Measurements from ENCODE around the gene KCTD2.

KCTD2 gene

DNA sequence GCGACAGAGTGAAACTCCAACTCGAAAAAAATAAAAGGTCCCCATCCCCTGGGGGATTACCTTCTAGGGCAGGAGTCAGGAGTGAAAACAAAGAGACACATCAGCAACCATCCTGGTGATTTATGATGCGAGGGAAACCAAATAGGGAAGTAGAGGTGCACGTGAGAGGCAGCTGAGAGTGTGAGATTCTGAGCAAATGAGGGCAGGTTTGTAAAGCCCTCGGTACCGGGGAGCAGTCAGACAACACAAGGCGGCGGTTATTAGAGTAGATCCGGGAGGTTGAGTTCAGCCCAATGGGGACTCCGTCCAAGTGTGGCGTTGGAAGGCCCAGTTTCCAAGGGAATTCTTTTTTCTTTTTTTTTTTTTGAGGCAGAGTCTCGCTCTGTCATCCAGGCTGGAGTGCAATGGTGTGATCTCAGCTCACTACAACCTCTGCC is 55.4 kb downstream of the KCTD2 start:
- FAIRE-seq = no peak

- no peak for FAIRE-seq
These were observed 56.9 kb downstream of the KCTD2 start for GRCh38 chr17:75103601-75104554.

- no peak for FAIRE-seq
These were observed 58.4 kb downstream of the KCTD2 start for GRCh38 chr17:75105126-75106080.

DNA sequence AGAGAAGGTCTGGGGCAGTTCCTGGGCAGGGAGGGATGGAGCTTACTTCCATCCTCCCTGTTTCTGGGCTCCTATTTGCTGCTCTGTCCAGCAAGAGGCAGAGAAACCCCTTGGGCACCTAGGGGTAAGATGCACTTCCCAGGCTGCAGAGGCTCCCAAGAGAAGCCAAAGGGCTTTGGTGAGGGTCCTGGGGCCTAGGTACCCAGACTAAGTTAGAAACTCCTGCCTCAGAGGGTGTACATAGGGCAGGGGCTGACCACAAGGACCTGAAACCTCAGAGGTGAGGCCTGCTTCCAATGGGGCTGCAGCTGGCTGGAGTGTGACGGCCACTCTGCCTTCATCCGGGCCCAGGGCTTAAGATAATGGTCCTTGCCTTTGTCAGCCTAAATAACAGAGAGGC is 61.2 kb downstream of the KCTD2 start:
- no peak for FAIRE-seq

DNA sequence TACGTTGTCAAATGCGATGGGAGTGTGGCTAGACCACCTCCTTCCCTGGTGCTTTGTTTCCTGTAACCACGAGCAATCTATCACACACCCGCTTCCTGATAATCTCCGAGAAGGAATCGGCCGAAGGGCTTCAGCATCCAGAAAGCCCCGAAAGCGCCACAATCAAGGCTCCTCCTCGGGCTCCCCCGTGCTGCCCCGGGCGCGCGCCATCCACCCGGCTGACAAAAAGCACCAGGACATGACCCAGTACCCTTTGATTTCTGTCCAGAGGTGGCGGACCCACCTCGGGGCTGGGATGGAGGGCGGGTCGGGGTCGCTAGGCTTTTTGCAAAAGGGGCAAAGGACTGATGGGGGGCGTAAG is 62.0 kb downstream of the KCTD2 start:
- no peak for FAIRE-seq

DNA sequence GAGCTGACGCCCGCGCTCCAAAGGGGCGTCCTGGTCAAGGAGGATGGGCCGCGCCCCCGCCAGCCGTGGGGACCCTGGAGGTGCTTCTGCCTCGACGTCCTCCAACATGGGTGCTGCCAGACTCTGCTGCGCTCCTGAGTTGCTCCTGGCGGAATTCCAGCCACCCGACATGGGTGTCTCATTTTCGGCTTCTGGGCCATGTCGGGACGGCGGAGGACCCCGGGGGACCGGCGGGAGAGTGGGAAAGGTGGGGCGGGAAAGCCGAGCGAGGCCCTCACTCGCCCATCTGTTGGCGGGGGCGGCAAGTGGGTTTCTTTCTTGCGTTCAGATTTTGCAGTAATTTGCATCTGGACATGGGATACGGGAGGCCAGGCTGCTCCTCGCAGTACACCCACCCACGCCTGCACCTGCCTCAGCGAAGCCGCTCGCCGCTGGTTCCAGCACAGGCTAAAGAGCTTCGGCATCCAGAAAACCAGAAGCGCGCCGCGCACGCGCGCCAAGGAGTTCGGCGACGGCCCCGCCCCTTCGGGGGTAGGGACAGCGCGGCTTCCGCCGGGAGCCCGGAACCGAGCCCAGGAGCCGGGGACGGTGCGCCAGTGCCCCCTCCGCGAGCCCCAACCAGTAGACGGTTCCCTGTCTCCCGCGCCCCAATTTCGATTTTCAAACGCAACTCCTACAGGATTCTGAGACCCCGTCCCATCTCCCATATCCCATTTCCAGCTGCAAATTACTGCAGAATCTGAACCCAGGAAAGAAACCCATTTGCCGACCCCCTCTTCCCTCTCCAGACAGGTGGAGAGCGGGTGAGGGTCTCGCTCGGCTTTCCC is 62.6 kb downstream of the KCTD2 start, which contains the start of gene ARMC7:
TSS of gene ARMC7 (plus strand) at position 563 of the 827 bp plus-strand sequence. CDS start 320 bp downstream, outside the sequence.
- FAIRE-seq = no peak

GRCh38 chr17:75110234-75110937 is 63.4 kb downstream of the KCTD2 start:
- FAIRE-seq = no peak

GRCh38 chr17:75111777-75112335 is 64.8 kb downstream of the KCTD2 start:
- FAIRE-seq = no peak

GRCh38 chr17:75113798-75114551 is 67.0 kb downstream of the KCTD2 start:
- no peak for FAIRE-seq

GRCh38 chr17:75114552-75115314 is 67.7 kb downstream of the KCTD2 start:
- FAIRE-seq = no peak

Measured in TTC549 (cell line).